ENCODE measurements around the gene TBC1D22A.

TBC1D22A gene

GRCh38 chr22:46958658-46959057 lies 196.2 kb downstream of the TBC1D22A start:
- no peak overlapping the region for H3K4me3 ChIP-seq (IDR thresholded peaks at IDR 0.05; ENCODE audit: insufficient read depth, low read depth, low read length)
- H3K9ac ChIP-seq = no peak overlapping the region
- no peaks in the 10 kb centered on the region for H3K27me3 ChIP-seq (ENCODE audit: insufficient read depth, low read depth)
- no peaks in the 10 kb centered on the region for H3K36me3 ChIP-seq (ENCODE audit: insufficient read depth)
- H3K4me2 ChIP-seq = no peak overlapping the region
- no peaks in the 10 kb centered on the region for H3K4me1 ChIP-seq (ENCODE audit: low read depth, poor library complexity, severe bottlenecking)
- H2AFZ ChIP-seq (ENCODE audit: low read depth) = no peak overlapping the region
- H3K27ac ChIP-seq = no peak overlapping the region
- TF ChIP-seq CTCF (conservative IDR thresholded peaks at IDR 0.05; ENCODE audit: low read depth, low read length) = no peak
- H3K79me2 ChIP-seq (ENCODE audit: insufficient read depth, low read depth) = no peaks in the 10 kb centered on the region
- H4K20me1 ChIP-seq (ENCODE audit: insufficient read depth) = no peaks in the 10 kb centered on the region

GRCh38 chr22:46959369-46959768 lies 196.9 kb downstream of the TBC1D22A start:
- Histone ChIP-seq H3K4me2 (no peak overlapping the region), H3K36me3 (ENCODE audit: insufficient read depth) (no peaks in the 10 kb centered on the region), H3K79me2 (ENCODE audit: insufficient read depth, low read depth) (no peaks in the 10 kb centered on the region), H4K20me1 (ENCODE audit: insufficient read depth) (no peaks in the 10 kb centered on the region), H3K4me3 (IDR thresholded peaks at IDR 0.05; ENCODE audit: insufficient read depth, low read depth, low read length) (no peak overlapping the region), H3K4me1 (ENCODE audit: low read depth, poor library complexity, severe bottlenecking) (no peaks in the 10 kb centered on the region), H3K27me3 (ENCODE audit: insufficient read depth, low read depth) (no peaks in the 10 kb centered on the region), H3K9ac (no peak overlapping the region), H2AFZ (ENCODE audit: low read depth) (no peak overlapping the region), H3K27ac (no peak overlapping the region)
- TF ChIP-seq CTCF (conservative IDR thresholded peaks at IDR 0.05; ENCODE audit: low read depth, low read length) = no peak

- Histone ChIP-seq H3K4me2 (no peak overlapping the region), H3K27ac (no peak overlapping the region), H3K36me3 (ENCODE audit: insufficient read depth) (no peaks in the 10 kb centered on the region), H3K4me1 (ENCODE audit: low read depth, poor library complexity, severe bottlenecking) (no peaks in the 10 kb centered on the region), H2AFZ (ENCODE audit: low read depth) (no peak overlapping the region), H3K9ac (no peak overlapping the region), H4K20me1 (ENCODE audit: insufficient read depth) (no peaks in the 10 kb centered on the region), H3K27me3 (ENCODE audit: insufficient read depth, low read depth) (no peaks in the 10 kb centered on the region), H3K79me2 (ENCODE audit: insufficient read depth, low read depth) (no peaks in the 10 kb centered on the region), H3K4me3 (IDR thresholded peaks at IDR 0.05; ENCODE audit: insufficient read depth, low read depth, low read length) (no peak overlapping the region)
- no peak for TF ChIP-seq CTCF (conservative IDR thresholded peaks at IDR 0.05; ENCODE audit: low read depth, low read length)
Observed at GRCh38 chr22:46961591-46962295, 199.3 kb downstream of the TBC1D22A start.

GRCh38 chr22:46962406-46962805 lies 200.0 kb downstream of the TBC1D22A start:
- no peaks in the 10 kb centered on the region for H3K27me3 ChIP-seq (ENCODE audit: insufficient read depth, low read depth)
- no peaks in the 10 kb centered on the region for H4K20me1 ChIP-seq (ENCODE audit: insufficient read depth)
- no peak overlapping the region for H3K4me2 ChIP-seq
- no peaks in the 10 kb centered on the region for H3K36me3 ChIP-seq (ENCODE audit: insufficient read depth)
- H3K9ac ChIP-seq = no peak overlapping the region
- no peaks in the 10 kb centered on the region for H3K4me1 ChIP-seq (ENCODE audit: low read depth, poor library complexity, severe bottlenecking)
- no peak overlapping the region for H3K27ac ChIP-seq
- no peak for TF ChIP-seq CTCF (conservative IDR thresholded peaks at IDR 0.05; ENCODE audit: low read depth, low read length)
- no peak overlapping the region for H3K4me3 ChIP-seq (IDR thresholded peaks at IDR 0.05; ENCODE audit: insufficient read depth, low read depth, low read length)
- no peaks in the 10 kb centered on the region for H3K79me2 ChIP-seq (ENCODE audit: insufficient read depth, low read depth)
- no peak overlapping the region for H2AFZ ChIP-seq (ENCODE audit: low read depth)
